Colonic mucosa (tissue), 4 donors: ENCODE measurements around the gene EIF4H. TPM values are rescaled to one million over a fixed set of nuclear protein-coding genes. Genes with fewer than 3 reads are reported as not detected.

Experiments
- DNase-seq: peaks from one replicate; pipeline ENCODE4 v3.0.0-alpha.2; 2020
- H3K27ac ChIP-seq: fragments of 200-600 bp; one replicate; pipeline ENCODE4 v1.8.0; 2021
- H3K27me3 ChIP-seq: fragments of 200-600 bp; one replicate; pipeline ENCODE4 v1.8.0; 2021
- H3K36me3 ChIP-seq: fragments of 200-600 bp; one replicate; pipeline ENCODE4 v1.8.0; 2021
- H3K4me1 ChIP-seq: fragments of 200-600 bp; one replicate; pipeline ENCODE4 v1.8.0; 2021; ENCODE audit warnings: mild to moderate bottlenecking
- H3K4me3 ChIP-seq: fragments of 200-600 bp; one replicate; pipeline ENCODE4 v1.8.0; 2021
- H3K9ac ChIP-seq, 2 donors: one replicate each; pipeline ENCODE4 v1.7.0; 2013; ENCODE audit warnings: control low read depth in 2 of 2, low read depth in 2 of 2, low read length in 2 of 2
- H3K9me3 ChIP-seq: fragments of 200-600 bp; one replicate; pipeline ENCODE4 v1.8.0; 2021
- intact Hi-C: fragments of 100-400 bp; cut with DNase I; formaldehyde crosslinking; loops from one replicate; pipeline ENCODE4 v1.14.1; 2022
- total RNA-seq, 2 donors: library from RNA; stranded (reverse); fragmentation: NEBNext Ultra II Directional in 1 of 2; extraction: Animal tissue kit (Norgen Biotek cat#: 25700) in 1 of 2; gene quantifications; one replicate each; pipeline ENCODE4 v1.2.1, GENCODE V29; 2021
- TF ChIP-seq, protein P1 (sequence below): fragments of 200-600 bp; IDR thresholded peaks from one replicate; pipeline ENCODE4 v1.8.0; 2022; ENCODE audit warnings: antibody characterized with exemption, mild to moderate bottlenecking
- donor health status: healthy.
- donor health status: DM: no; HTN: no; CAD: no.
- donor health status: DM: no; HTN: no; CAD: no.

EIF4H gene
- total RNA-seq, 2 donors from 2014 or later = 297 to 302 TPM

DNA sequence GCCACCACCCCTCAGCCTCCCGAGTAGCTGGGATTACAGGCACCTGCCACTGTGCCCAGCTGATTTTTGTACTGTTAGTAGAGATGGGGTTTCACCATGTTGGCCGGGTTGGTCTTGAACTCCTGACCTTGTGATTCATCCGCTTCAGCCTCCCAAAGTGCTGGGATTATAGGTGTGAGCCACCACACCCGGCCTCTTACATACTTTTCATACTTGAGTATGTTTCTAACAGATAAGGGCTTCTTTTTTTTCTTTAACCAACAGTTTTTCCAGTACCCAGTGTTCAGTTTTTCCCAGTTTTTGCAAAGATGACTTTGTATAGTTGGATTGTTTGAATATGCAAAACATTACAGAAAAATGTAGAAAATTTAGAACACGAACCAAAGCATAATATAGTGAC is 7.7 kb downstream of the EIF4H start:
- intact Hi-C loops = loop anchor here (5.0 kb wide), 1 partner anchor 115 kb away; no protein-coding TSS in a partner anchor
- H3K27ac ChIP-seq = no peak overlapping the region

DNA sequence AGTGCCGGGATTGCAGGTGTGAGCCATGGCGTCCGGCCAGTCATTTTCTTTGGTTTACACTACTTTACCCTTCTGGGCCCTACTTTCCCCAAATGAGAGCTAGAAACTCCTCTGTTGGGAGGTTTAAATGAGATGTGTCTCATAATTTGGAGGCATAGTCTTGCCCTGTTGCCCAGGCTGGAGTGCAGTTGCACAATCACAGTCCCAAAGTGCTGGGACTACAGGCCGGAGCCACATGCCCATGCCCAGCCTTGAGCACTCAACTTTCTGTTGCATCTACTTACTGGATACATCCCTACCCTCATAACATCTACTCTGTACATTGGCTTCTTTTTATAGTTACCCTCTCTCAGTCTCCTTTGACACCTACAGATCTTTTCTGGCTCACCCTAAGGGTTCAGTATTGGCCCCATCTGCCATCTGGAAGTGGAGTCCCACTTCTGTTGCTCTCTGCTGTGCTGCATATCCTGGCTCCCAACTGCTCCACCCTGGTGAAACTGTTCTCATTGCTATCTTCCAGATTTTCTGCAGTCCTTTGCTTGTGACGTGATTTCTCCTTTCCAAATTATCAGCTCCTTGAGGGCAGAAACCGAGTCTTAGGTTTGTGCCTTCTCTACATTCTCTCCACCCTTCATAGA is 8.4 kb downstream of the EIF4H start:
- peak overlapping the region; percentile 24 to 29 for H3K9ac ChIP-seq
- no peak overlapping the region for H3K27ac ChIP-seq
- DNase-seq = no peak
- no peaks in the 10 kb centered on the region for H3K27me3 ChIP-seq
- H3K4me3 ChIP-seq = no peak overlapping the region
- H3K36me3 ChIP-seq = no peaks in the 10 kb centered on the region
- peaks cover 35% of the 10 kb centered on the region for H3K4me1 ChIP-seq
- TF ChIP-seq, protein P1, sequence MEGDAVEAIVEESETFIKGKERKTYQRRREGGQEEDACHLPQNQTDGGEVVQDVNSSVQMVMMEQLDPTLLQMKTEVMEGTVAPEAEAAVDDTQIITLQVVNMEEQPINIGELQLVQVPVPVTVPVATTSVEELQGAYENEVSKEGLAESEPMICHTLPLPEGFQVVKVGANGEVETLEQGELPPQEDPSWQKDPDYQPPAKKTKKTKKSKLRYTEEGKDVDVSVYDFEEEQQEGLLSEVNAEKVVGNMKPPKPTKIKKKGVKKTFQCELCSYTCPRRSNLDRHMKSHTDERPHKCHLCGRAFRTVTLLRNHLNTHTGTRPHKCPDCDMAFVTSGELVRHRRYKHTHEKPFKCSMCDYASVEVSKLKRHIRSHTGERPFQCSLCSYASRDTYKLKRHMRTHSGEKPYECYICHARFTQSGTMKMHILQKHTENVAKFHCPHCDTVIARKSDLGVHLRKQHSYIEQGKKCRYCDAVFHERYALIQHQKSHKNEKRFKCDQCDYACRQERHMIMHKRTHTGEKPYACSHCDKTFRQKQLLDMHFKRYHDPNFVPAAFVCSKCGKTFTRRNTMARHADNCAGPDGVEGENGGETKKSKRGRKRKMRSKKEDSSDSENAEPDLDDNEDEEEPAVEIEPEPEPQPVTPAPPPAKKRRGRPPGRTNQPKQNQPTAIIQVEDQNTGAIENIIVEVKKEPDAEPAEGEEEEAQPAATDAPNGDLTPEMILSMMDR = no peak
- intact Hi-C loops = loop anchor here (5.0 kb wide), 1 partner anchor 115 kb away; no protein-coding TSS in a partner anchor
- no peaks in the 10 kb centered on the region for H3K9me3 ChIP-seq

More for the DNA sequence above, 7.7 kb downstream of the EIF4H start:
- Histone ChIP-seq H3K4me3 (no peak overlapping the region), H3K36me3 (no peaks in the 10 kb centered on the region), H3K9me3 (no peaks in the 10 kb centered on the region), H3K4me1 (peaks cover 37% of the 10 kb centered on the region), H3K27me3 (no peaks in the 10 kb centered on the region), H3K9ac (no peak overlapping the region)
- no peak for DNase-seq
- TF ChIP-seq, protein P1 = no peak

GRCh38 chr7:74183142-74183541 is 9.0 kb downstream of the EIF4H start:
- H3K27me3 ChIP-seq = no peaks in the 10 kb centered on the region
- peaks cover 35% of the 10 kb centered on the region for H3K4me1 ChIP-seq
- H3K9me3 ChIP-seq = no peaks in the 10 kb centered on the region
- H3K9ac ChIP-seq = peak overlapping the region in 1 of 2 donors; percentile 24
- no peaks in the 10 kb centered on the region for H3K36me3 ChIP-seq
- intact Hi-C loops = loop anchor here (5.0 kb wide), 1 partner anchor 116 kb away; no protein-coding TSS in a partner anchor
- H3K4me3 ChIP-seq = no peak overlapping the region
- no peak for DNase-seq
- no peak overlapping the region for H3K27ac ChIP-seq
- TF ChIP-seq, protein P1 = no peak

- Histone ChIP-seq H3K36me3 (peaks cover 7% of the 10 kb centered on the region), H3K27ac (no peak overlapping the region), H3K27me3 (no peaks in the 10 kb centered on the region), H3K9me3 (no peaks in the 10 kb centered on the region), H3K4me3 (no peak overlapping the region), H3K4me1 (peaks cover 35% of the 10 kb centered on the region), H3K9ac (no peak overlapping the region)
- TF ChIP-seq, protein P1 = peak; percentile 17
- DNase-seq = peak; percentile 40
- intact Hi-C loops = loop anchor here (5.0 kb wide), 1 partner anchor 117 kb away; no protein-coding TSS in a partner anchor
Observed at GRCh38 chr7:74183653-74184450, 9.7 kb downstream of the EIF4H start.

- Histone ChIP-seq H3K27ac (no peak overlapping the region), H3K27me3 (no peaks in the 10 kb centered on the region), H3K9me3 (no peaks in the 10 kb centered on the region), H3K36me3 (peaks cover 19% of the 10 kb centered on the region), H3K9ac (no peak overlapping the region), H3K4me3 (no peak overlapping the region), H3K4me1 (peaks cover 35% of the 10 kb centered on the region)
- intact Hi-C loops = no loop called here
- TF ChIP-seq, protein P1 = no peak
- no peak for DNase-seq
Observed at GRCh38 chr7:74185016-74185415, 10.9 kb downstream of the EIF4H start.
